GM13976 (cell line): Measurements from ENCODE around the gene WWOX.

ENCODE experiments used
- DNase-seq: peaks from one replicate; pipeline ENCODE4 v3.0.0; 2012; ENCODE audit warnings: low spot score
- in situ Hi-C: fragments of 300-500 bp; cut with MboI; formaldehyde crosslinking; loops from one replicate; pipeline ENCODE4 v1.12.0; 2022; ENCODE audit warnings: low sequenced_read_pairs, mixed read lengths, inconsistent platforms; ENCODE audit not compliant: unreplicated experiment
- TF ChIP-seq, protein P1 (sequence below): IDR thresholded peaks from 2 replicates; pipeline ENCODE4 v1.5.1; 2012; ENCODE audit warnings: borderline replicate concordance, mild to moderate bottlenecking; ENCODE audit not compliant: insufficient read depth; ENCODE audit errors: extremely low read depth, missing control alignments, control extremely low read depth

Gene WWOX

DNA sequence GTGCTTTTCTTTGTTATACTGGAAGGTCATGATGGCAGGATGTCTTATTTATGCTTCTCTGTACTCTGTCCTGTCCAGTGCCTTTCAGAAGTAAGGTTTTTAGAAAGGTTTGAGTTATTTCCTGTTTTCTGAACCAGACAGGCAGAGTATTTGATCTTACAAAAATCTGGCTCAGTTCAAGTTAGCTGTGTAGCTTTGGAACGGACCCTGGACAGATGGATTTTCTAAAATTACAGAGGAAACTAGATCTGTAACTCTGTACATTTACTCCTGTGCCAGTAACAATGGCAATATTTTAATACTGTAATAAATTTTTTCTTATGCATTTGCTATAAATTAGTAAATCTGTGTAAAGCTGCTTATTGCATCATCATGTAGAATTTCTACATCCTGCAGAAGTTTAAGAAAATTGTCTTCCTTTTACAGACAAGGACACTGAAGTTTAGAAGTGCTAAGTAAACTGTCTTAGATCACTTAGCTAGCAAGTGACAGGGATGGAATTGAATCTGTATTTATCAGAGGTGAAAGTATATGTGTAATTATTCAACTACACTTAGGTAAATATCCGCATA, 347.6 kb downstream of the WWOX start:
- DNase-seq: no peak
- in situ Hi-C loops: no loop called here
- TF ChIP-seq, protein P1, sequence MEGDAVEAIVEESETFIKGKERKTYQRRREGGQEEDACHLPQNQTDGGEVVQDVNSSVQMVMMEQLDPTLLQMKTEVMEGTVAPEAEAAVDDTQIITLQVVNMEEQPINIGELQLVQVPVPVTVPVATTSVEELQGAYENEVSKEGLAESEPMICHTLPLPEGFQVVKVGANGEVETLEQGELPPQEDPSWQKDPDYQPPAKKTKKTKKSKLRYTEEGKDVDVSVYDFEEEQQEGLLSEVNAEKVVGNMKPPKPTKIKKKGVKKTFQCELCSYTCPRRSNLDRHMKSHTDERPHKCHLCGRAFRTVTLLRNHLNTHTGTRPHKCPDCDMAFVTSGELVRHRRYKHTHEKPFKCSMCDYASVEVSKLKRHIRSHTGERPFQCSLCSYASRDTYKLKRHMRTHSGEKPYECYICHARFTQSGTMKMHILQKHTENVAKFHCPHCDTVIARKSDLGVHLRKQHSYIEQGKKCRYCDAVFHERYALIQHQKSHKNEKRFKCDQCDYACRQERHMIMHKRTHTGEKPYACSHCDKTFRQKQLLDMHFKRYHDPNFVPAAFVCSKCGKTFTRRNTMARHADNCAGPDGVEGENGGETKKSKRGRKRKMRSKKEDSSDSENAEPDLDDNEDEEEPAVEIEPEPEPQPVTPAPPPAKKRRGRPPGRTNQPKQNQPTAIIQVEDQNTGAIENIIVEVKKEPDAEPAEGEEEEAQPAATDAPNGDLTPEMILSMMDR: no peak

DNA sequence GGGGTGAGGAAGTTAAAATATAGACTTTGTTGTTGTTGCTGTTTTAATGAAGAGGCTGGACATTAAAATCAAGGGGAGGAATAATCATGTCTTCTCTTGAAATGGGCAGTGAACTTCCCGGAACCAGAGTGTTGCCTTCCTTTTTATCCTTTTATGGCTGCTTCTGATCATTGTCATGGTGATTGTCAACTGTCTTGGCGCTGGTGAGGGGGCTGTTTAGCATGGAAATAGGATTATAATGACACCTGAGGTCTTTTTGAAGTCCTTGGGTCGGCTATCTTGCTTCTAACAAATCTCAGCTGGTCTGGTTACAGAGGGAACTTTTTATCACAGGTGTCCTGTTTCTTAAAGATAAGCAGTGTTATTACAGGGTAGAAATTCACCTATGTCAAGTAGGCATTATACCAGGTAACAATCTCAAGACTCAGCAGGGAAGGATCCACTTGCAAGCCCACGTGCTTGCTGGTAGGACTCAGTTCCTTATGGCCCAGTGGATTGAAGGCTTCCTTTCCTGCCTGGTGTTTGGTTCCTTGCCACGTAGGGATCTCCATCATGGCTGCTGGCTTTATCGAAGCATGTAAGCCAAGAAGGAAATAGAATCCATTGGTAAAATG, 349.3 kb downstream of the WWOX start:
- no peak for DNase-seq
- TF ChIP-seq, protein P1: no peak
- in situ Hi-C loops: no loop called here

GRCh38 chr16:78450255-78450654, 350.8 kb downstream of the WWOX start:
- in situ Hi-C loops: no loop called here
- DNase-seq: no peak
- TF ChIP-seq, protein P1: no peak

DNA sequence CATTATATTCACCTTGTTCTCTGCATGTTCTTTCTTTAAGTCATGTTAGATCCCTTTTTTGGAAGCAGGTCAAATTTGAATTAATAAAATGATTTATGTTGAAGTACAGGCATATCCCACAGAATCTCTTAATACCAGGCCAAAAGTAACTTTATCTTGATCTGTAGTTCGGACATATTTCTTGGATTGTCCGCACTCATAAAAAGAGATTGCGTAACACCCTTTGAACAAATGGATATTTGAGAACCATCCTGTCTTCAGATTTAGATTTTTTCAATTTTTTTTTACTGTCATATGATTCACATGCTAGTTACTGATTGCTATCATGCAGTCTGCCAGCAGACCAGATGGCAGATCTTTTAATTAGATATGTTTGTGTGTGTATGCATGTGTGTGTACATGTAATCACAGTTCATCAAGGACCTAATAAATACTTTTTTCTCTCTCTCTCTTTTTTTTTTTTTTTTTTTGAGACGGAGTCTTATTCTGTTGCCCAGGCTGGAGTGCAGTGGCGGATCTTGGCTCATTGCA, 352.6 kb downstream of the WWOX start:
- TF ChIP-seq, protein P1: no peak
- in situ Hi-C loops: no loop called here

GRCh38 chr16:78455861-78456260, 356.4 kb downstream of the WWOX start:
- in situ Hi-C loops: no loop called here
- TF ChIP-seq, protein P1: no peak
- DNase-seq: no peak

More for the DNA sequence above, 352.6 kb downstream of the WWOX start:
- no peak for DNase-seq

DNA sequence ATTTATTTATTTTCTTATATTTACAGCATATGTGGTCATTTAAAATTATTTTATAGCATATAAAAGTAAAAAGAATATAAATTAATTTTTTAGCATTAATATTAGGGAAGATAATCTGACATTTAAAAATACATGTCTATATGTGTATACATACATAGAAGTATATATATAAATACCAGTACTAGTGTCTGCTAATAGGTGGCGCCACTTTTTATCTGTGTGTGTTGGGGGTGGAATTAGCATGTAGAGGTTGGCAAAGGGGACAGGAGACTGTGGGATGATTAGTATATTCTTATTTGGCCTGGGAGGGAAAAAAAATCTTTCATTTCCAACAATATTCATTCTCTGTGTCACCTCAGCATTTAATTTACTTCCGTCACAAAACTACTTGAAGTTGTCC, 359.1 kb downstream of the WWOX start:
- TF ChIP-seq, protein P1: no peak
- no peak for DNase-seq
- in situ Hi-C loops: no loop called here

GRCh38 chr16:78460428-78460827, 361.0 kb downstream of the WWOX start:
- no peak for DNase-seq
- in situ Hi-C loops: no loop called here
- TF ChIP-seq, protein P1: no peak
